ENCODE measurements around the gene SEMA3C. TPM values are rescaled to one million over a fixed set of nuclear protein-coding genes. Genes with fewer than 3 reads are reported as not detected.
A peak's percentile ranks its signal among the peaks of the same experiment; 100 is the strongest.

The SEMA3C gene
- total RNA-seq, 1 experiment from 2014 or later = 13.3 TPM

DNA sequence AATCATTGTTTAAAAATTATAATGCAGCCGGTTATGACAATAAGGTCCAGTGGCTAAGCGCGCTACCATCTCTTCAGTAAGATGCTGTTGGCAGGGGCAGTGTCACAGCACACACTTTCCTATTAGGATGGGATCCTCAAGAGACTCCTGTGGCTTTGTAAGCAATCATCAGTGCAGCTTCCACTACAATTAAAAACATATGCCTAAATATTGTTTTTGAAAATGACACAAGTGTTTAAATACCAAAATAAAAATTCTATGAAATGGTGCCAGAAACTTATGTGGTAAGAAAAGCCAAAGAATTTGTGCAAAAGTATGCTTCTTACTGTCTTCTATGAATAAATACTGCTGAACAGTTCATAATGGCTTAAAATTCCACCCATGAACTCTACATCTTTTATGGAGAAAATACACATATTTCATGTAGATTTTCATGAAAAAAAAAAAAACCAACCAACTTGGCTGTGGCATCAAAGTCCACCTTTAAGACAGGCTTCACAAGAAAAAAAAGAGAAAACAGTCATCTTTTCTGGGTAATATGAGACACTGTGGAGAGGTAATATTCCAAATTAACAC lies 132.8 kb downstream of the SEMA3C start:
- Histone ChIP-seq H3K4me1 (ENCODE audit: insufficient read depth, low read length, poor library complexity, severe bottlenecking) (peaks cover 32% of the 10 kb centered on the region), H3K9me3 (ENCODE audit: low read depth, low read length, poor library complexity, severe bottlenecking) (no peaks in the 10 kb centered on the region), H3K36me3 (ENCODE audit: insufficient read depth, low read length, poor library complexity, severe bottlenecking) (no peaks in the 10 kb centered on the region), H3K27me3 (replicated peaks; ENCODE audit: insufficient read depth, low read depth, low read length, poor library complexity) (no peaks in the 10 kb centered on the region), H3K27ac (ENCODE audit: low read depth, low read length, poor library complexity, severe bottlenecking) (no peak overlapping the region), H3K4me3 (ENCODE audit: low read depth, low read length, poor library complexity, severe bottlenecking) (no peak overlapping the region)
- TF ChIP-seq EZH2 (IDR thresholded peaks at IDR 0.05; ENCODE audit: borderline replicate concordance, low read depth, low read length, poor library complexity, severe bottlenecking) = no peak
- TF ChIP-seq, protein P1, sequence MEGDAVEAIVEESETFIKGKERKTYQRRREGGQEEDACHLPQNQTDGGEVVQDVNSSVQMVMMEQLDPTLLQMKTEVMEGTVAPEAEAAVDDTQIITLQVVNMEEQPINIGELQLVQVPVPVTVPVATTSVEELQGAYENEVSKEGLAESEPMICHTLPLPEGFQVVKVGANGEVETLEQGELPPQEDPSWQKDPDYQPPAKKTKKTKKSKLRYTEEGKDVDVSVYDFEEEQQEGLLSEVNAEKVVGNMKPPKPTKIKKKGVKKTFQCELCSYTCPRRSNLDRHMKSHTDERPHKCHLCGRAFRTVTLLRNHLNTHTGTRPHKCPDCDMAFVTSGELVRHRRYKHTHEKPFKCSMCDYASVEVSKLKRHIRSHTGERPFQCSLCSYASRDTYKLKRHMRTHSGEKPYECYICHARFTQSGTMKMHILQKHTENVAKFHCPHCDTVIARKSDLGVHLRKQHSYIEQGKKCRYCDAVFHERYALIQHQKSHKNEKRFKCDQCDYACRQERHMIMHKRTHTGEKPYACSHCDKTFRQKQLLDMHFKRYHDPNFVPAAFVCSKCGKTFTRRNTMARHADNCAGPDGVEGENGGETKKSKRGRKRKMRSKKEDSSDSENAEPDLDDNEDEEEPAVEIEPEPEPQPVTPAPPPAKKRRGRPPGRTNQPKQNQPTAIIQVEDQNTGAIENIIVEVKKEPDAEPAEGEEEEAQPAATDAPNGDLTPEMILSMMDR (conservative IDR thresholded peaks at IDR 0.05; ENCODE audit: low read depth, low read length) = no peak
- DNase-seq (ENCODE audit: low spot score) = no peak
- CTCF ChIA-PET = no interaction called here
- no TSS peak for BruUV-seq (replicated peaks)
- intact Hi-C loops (cut with micrococcal nuclease; ENCODE audit: unreplicated experiment) = no loop called here
- POLR2A ChIA-PET (ENCODE audit: low non-redundant PET) = no interaction called here

GRCh38 chr7:80785276-80785675 lies 133.6 kb downstream of the SEMA3C start:
- no peaks in the 10 kb centered on the region for H3K27me3 ChIP-seq (replicated peaks; ENCODE audit: insufficient read depth, low read depth, low read length, poor library complexity)

DNA sequence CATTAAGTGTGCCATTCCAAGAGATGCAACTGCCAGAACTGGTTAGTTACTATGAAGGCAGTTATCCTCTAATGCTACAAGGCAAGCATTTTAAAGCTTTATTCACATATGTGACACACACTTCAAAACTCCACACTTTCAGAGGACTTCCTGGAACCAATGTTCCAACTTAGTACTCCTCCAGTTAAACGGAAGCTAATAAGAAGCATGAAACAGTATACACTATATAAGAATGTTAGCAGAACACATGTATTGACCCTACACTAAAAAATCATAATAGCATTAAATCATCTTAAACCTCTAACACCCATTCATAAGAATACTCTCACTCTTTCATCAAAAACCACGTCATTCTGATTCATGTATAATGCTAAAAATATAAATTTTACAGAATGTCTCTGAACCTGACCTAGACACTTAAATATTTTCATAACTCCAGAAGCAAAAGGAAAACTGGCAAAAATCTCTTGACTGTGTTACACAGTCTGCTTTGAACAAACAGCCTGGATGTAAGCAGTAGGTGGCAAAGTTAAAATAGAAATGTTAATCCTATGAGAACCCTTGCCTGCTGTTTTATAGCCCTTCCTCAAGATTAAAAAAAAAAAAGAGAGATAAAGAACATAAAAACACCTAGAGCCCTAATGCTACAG lies 135.0 kb downstream of the SEMA3C start:
- POLR2A ChIA-PET (ENCODE audit: low non-redundant PET) = no interaction called here
- Histone ChIP-seq H3K4me3 (ENCODE audit: low read depth, low read length, poor library complexity, severe bottlenecking) (no peak overlapping the region), H3K27me3 (replicated peaks; ENCODE audit: insufficient read depth, low read depth, low read length, poor library complexity) (no peaks in the 10 kb centered on the region), H3K36me3 (ENCODE audit: insufficient read depth, low read length, poor library complexity, severe bottlenecking) (no peaks in the 10 kb centered on the region), H3K27ac (ENCODE audit: low read depth, low read length, poor library complexity, severe bottlenecking) (no peak overlapping the region), H3K9me3 (ENCODE audit: low read depth, low read length, poor library complexity, severe bottlenecking) (no peaks in the 10 kb centered on the region), H3K4me1 (ENCODE audit: insufficient read depth, low read length, poor library complexity, severe bottlenecking) (peaks cover 34% of the 10 kb centered on the region)
- TF ChIP-seq, protein P1 (conservative IDR thresholded peaks at IDR 0.05; ENCODE audit: low read depth, low read length) = no peak
- TF ChIP-seq EZH2 (IDR thresholded peaks at IDR 0.05; ENCODE audit: borderline replicate concordance, low read depth, low read length, poor library complexity, severe bottlenecking) = no peak
- intact Hi-C loops (cut with micrococcal nuclease; ENCODE audit: unreplicated experiment) = no loop called here
- CTCF ChIA-PET = interaction anchor here (0.6 kb wide), 1 partner anchor 61 kb away, joined by 3 read pairs; no protein-coding TSS in a partner anchor
- no TSS peak for BruUV-seq (replicated peaks)
- peak; percentile 64 for DNase-seq (ENCODE audit: low spot score)

More at GRCh38 chr7:80785276-80785675, 133.6 kb downstream of the SEMA3C start:
- no peak overlapping the region for H3K27ac ChIP-seq (ENCODE audit: low read depth, low read length, poor library complexity, severe bottlenecking)
- intact Hi-C loops (cut with micrococcal nuclease; ENCODE audit: unreplicated experiment) = no loop called here
- ChIA-PET POLR2A (ENCODE audit: low non-redundant PET) (no interaction called here), CTCF (no interaction called here)
- H3K36me3 ChIP-seq (ENCODE audit: insufficient read depth, low read length, poor library complexity, severe bottlenecking) = no peaks in the 10 kb centered on the region
- TF ChIP-seq, protein P1 (conservative IDR thresholded peaks at IDR 0.05; ENCODE audit: low read depth, low read length) = no peak
- no peak for TF ChIP-seq EZH2 (IDR thresholded peaks at IDR 0.05; ENCODE audit: borderline replicate concordance, low read depth, low read length, poor library complexity, severe bottlenecking)
- H3K4me1 ChIP-seq (ENCODE audit: insufficient read depth, low read length, poor library complexity, severe bottlenecking) = peaks cover 34% of the 10 kb centered on the region
- no peaks in the 10 kb centered on the region for H3K9me3 ChIP-seq (ENCODE audit: low read depth, low read length, poor library complexity, severe bottlenecking)
- H3K4me3 ChIP-seq (ENCODE audit: low read depth, low read length, poor library complexity, severe bottlenecking) = no peak overlapping the region
- no TSS peak for BruUV-seq (replicated peaks)
- no peak for DNase-seq (ENCODE audit: low spot score)

Data from A673 (cell line).